ENCODE results near the gene ATG14. TPM values are rescaled to one million over a fixed set of nuclear protein-coding genes. Genes with fewer than 3 reads are reported as not detected.
"Not testable (repeated sequence)": the region's sequence is repeated elsewhere in the genome, so short reads cannot be mapped to it uniquely, and the experiment has no call there.

Gene ATG14
- polyA plus RNA-seq, 3 donors = 16.0 to 24.7 (median 23.6) TPM

DNA sequence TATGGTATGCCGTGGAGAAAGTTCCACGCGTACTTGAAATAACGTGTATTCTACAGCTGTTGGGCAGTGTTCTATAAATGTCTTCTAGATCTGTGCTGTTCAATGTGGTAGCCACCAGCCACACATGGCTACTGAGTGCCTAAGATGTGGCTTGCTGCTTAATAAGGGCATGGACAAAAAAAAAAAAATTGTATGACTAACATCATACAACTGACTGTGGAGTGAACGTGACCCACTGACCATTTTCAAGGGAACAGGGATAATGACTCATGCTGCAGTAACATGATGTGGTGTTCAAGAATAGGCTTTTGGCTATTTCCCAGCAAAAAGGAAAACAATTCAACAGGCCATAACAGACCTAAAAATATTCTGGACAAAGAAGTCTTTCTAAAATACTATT is 13.0 kb downstream of the ATG14 start:
- DNase-seq = no peak

DNA sequence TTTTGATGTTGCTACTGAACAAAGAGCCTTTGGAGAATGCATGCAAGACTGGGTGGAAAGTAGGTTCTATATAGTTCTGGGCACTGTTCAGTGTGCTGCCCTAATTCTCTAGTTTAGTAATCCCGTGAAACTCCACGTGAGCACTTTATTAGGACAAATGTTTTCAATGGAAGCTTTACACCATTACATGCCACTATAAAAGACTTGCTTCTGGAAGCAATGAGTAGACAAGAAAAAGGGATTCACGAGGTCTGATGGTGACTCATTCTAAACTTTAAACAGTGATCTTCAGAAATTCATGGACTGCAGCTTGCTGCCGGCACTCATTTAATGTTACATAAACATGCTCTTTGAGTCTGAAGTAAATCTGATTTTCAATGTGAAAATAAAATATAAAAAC is 22.3 kb downstream of the ATG14 start:
- no peak for DNase-seq

DNA sequence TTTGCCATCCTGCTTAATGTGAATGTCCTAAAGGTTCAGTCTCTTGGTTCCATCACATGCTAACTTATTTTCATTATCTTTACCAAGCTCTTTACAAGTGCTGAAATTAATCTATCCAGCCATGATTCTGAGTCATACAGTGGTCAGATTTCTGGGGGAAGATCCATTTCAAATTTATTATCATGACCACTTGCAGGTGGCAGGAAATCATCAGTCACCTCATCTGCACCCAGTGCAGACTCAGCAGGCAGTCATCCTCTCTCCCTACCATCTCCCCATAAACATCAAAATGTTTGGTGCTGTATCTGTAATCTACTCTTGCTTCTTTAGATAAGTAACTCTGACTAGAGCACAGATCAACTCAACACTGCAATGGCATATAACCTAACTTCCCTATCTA is 23.5 kb downstream of the ATG14 start:
- DNase-seq = no peak

DNA sequence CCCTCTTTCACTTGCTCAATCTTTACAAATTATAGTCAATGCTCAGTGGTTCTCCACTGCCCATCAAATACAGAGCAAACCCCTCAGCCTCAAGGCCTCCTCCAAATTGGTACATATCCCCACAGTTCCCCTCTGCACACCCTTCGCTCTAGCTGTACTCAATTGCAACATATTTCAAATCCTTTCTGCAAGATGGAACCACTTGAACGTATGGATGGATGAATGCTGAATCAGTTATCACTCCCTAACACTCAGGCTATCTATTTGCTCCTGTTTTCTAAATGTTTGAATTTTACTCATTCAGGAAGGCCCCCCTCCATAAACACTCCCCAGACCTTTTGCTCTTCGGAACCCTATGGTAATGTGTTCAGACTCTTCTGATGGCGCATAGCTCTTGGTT is 24.5 kb downstream of the ATG14 start:
- DNase-seq = no peak

DNA sequence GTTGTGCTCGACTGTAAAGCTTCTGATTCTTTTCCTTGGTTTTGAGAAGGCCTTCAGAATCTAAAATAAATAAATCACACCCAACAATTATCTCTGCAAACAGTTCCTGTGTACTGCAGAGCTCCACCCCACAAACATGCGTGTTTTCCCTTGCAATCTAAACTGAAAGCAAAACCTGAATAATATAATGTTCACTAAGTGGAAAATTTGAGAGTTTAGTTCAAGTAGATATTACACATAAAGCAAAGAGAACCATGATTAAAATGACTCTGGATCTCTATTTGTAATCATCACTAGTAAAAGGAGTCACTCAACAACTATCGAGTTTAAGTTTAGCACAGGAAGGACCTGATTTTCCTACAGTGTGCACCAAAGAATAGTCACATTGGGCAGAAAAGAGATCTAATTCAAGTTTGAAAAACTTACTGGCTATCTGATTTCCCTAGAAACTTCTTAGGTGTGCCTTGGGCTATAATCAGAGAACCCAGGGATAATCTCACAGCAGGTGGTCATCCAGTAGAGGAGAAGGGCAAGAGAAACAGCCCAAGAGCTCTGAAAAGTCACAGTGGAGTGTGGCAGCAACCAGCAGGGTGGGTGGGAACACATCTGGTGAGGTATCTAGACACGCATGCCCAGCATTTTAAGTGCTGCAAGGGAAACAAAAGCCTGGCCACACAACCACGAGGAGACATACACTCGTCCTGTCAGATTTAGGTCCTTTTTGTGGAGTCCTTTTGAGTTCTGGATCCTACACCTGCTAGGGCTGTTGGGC is 25.4 kb downstream of the ATG14 start:
- DNase-seq = no peak

DNA sequence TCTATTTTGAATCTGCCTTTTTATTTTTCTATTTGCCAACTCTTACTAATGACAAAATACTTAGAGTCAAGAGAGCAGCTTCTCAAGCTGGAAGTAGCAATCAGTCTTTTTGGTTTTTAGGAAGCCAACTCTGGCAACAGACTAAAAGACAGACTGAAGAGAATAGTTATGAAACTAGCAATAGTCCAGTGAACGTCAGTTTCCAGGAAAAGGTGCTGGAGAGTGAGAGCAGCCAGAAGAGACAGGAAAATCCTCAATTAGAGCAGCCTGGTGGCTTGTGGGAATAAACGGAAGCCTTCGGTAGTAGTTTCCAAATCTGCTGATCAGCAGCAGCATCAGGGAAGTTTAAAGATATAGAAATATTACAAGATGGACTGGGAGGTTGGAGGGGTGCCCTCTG is 27.1 kb downstream of the ATG14 start:
- no peak for DNase-seq

DNA sequence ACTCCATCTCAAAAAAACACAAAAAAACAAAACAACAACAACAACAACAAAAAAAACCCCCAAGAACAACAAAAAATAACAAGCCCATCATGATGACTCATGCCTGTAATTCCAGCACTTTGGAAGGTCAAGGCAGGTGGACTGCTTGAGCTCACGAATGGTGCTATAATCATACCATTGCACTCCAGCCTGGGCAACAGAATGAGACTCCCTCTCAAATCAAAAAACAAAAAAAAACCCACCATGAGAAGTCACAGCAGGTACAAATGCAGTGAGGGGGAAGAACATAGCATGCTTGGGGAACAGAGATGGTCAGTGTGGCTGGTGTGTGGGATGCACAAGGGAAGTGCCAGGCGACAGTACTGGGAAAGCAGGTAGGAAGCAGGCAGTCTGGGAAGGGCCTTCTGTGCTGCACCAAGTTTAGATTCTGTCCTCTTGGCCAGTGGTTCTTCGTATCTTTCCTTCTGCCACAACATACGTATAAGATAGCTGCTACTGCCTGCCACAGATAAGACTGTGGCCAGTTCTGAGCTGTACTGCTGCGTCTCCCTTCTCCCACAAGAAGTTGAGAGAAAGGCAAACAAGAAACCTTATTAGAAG is 28.0 kb downstream of the ATG14 start:
- DNase-seq = no peak

DNA sequence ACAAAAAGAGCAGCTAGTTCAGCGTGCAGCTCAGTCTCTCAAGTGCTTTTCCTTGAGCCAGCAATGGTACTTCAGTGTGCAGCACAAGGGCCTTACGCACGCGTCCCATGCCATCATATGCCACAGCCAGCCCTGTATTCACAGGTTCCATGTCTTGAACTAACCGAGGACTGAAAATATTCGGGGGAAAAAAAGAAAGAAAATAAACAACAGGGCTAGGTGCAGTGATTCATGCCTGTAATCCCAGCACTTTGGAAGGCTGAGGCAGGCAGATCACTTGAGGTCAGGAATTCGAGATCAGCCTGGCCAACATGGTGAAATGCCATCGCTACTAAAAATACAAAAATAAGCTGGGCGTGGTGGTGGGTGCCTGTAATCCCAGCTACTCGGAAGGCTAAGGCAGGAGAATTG is 28.6 kb downstream of the ATG14 start:
- DNase-seq = not testable (repeated sequence)

DNA sequence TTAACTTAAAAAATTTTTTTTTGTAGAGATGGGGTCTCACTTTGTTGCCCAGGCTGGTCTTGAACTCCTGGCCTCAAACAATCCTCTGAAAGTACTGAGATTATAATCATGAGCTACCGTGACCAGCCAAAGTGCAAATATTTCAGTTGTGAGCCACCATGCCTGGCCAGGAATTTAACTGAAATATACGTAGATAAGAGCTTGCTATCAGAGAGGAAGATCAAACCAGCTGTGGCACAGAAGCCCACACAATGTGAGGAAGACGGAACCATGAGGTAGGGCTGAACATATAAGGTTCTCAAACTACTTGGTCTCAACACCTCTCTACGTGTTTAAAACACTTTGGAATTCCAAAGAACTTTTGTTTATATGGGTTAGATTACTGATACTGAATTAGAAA is 29.1 kb downstream of the ATG14 start:
- DNase-seq = no peak

DNA sequence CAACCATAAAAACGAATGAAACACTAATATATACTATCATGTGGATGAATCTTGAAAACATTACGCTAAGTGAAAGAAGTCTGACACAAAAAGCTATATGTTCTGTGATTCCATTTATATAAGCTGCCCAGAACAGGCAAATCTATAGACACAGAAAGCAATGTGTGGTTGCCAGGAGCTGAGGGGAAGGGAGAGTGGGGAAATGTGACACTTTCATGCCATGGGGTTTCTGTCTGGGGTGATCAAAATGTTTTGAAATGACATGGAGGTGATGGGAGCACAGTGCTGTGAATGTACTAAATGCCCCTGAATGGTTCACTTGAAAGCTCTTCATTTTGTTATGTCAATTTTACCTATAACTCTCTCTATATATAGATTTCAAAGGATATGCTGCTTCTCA is 30.1 kb downstream of the ATG14 start:
- DNase-seq = no peak

DNA sequence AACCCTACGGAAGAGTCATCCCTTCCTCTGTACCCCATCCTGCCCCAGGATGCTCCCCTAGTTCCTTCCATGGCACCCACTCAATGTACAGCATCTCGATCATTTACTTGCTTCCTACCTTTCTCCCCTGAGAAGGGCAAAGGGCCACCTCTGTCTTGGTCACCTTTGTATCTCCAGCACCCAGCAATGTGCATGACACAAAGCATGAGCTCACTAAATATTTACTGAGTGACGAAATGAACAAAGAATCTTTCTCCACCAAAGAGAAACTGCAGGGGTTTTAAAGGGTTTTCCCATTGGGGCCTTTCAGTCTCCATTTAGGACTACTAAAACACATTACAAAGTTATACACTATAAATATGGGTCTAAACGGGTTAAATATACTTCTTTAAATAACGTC is 30.6 kb downstream of the ATG14 start:
- no peak for DNase-seq

DNA sequence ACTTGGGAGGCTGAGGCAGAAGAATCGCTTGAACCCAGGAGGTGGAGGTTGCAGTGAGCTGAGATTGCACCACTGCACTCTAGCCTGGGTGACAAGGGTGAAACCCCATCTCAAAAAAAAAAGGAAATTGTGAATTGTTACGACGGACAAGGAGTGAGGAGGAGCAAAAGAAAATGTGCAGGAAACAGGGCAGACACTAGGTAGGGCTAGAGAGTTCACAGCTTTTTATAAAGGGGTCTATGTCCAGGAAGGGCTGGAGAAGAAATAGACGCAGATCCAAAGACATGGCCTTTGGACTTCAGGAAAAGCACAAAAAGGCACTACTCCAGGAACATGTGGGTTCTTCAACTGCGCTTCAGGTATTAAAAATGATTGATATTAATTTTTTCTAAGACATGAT is 34.4 kb downstream of the ATG14 start:
- DNase-seq = no peak

DNA sequence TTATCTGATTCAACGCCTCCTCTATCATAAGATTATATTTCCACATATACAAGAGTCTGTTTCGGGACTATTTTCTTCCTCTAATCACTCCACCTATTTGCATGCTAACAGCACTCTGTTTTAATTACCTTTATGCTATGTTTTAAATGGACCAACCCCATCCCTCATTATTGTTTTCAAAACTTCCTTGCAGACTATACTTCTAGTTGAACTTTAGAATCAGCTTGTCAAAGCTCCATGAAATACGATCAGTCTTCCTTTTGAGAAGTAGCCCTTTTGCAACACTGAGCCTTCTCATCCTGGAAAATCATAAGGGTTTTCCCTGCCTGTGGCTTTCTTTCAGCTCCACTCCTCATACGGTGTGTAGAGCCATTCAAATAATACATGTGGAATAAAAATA is 36.9 kb downstream of the ATG14 start:
- DNase-seq = no peak

DNA sequence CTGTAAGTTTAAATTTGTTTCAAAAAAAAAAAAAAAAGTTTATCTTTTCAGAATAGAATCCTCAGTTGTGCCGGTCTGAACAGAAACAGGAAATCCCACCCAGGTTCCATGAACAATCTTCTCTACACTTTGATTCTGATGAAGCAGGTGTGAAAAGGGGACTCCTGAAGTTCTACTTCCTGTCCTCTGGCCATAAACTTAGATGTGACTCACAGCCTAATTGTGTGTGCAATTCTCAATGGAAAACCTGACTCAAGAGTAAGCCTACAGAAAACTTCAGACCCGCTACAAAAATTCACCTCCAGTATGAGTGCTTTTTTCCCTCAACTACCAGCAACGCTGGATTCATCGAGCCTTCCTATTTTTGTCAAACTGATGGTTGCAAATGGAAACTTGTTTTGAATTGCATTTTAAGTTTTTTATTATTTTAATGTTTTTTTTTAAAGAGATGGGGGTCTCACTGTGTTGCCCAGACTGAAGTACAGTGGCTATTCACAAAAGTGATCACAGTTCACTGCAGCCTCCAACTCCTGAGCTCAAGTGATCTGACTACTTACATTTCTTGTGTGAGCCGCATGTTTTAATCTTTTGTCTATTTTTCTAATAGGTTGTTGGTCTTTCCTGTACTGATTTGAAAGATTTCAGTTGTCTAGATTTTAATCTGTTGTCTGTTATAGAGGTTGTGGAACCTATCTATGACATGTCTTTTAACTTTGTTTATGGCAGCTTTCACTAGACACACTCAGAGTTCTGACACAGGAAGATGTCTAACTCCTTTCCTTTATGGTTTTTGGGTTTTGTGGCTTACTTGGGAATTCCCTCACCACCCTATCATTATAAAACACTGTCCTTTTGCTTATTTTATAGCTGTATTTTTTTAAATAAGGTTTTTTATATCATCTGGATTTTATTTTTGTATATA is 37.6 kb downstream of the ATG14 start:
- no peak for DNase-seq

DNA sequence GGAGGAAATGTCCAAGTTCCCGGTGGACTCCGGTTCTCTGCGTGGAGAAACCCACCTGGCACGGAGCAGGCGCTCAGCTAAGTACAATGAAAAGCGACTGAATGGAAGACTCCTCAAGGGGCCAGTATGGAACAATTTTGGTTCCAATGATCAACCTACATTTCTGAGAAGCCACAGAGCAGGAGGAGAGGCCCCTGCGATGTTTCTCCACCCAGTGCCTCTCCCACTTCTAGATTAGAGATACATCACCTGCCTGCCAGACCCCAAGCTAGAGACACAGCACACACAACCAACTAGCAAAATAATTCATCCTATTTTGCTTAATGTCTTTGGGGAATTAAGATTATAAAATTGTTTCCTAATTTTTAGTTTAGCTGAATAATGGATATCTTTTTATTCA is 38.8 kb downstream of the ATG14 start:
- DNase-seq = no peak

DNA sequence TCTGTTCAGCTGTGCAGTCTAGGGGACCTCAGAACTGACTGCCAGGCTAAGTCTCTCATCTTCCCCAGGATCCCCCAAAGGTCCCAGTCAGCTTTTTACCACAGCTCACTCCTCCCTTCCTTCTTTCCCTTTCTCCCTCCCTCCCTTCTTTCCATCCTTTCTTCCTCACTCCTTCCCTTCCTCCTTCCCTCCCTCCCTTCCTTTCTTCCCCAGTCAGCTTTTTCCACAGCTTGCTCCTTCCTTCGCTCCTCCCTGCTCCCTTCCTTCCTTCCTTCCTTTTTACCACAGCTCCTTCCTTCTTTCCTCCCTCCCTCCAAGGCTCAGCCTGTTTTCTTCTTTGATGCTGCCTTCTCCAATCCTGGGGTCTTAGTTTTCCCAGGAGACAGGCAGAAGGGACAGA is 39.2 kb downstream of the ATG14 start:
- no peak for DNase-seq

DNA sequence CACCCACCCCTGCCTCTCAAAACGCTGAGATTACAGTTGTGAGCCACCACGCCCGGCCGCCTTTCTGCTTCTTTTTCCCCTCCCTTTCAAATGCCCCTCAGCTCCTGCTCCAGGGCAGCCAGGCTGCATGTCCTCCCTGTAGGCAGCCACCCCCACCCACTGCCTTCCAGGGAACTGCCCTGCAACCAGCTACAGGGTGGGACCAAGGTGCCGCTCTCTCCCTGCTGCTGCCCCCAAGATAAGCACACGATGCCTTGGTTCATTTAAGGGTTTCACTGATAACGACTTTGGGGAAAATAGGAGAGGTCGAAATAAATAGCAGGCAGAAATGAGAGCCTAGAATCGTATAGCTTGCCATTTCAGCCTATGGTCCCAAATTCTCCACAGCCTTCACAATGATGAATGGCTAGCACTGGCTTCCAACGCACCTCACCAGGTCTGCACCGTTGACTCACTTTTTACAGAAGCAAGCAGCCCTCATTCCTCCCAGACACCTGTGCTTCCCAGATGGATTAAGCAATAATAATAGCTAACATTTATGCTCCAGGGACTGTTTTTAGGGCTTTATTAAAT is 40.7 kb downstream of the ATG14 start:
- no peak for DNase-seq

DNA sequence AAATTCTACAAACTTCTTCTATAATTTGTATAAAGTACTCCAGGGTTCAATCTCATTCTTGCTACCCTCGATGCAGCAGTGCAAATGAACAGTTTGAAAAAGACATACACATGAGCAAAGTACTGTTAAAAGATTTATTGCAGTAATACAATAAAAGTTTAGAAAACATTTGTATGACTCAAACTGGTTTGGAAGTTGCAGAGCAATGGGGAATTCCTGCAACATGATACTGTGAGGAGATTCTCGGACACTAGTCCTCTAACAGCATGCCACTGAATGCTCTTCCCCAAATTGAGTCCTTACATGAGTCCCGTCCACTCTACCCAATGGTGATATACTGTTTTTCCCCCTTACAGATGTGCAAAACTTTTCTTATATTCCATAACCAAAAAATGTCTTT is 45.4 kb downstream of the ATG14 start:
- no peak for DNase-seq

DNA sequence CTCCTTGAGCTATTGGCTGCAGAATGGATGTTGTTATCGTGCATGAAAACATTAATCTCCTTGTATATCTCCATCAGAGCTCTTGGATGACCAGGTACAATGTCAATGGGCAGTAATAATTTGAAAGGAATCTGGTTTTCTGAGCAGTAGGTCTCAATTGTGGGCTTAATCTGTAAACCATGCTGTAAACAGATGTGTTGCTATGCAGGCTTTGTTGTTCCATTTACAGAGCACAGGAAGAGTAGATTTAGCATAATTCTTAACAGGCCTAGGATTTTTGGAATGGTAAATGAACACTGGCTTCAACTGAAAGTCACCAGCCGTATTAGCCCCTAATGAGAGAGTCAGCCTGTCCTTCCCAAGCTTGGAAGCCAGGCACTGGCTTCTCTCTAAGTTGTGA is 50.4 kb downstream of the ATG14 start:
- no peak for DNase-seq

DNA sequence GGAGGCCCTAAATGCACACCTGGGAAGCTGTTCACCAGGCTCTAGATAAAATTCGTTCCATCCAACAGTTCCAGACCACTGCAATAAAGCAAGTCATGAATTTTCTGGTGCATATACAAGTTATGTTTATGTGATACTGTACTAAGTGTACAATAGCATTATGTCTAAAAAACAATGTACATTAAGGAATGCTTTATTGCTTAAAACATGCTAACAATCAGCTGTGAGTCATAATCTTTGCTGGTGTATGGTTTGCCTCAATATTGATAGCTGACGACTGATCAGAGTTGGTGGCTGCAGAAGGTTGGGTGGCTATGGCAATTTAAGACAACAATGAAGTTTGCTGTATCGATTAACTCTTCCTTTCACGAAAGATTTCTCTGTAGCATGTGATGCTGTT is 52.3 kb downstream of the ATG14 start:
- DNase-seq = no peak

DNA sequence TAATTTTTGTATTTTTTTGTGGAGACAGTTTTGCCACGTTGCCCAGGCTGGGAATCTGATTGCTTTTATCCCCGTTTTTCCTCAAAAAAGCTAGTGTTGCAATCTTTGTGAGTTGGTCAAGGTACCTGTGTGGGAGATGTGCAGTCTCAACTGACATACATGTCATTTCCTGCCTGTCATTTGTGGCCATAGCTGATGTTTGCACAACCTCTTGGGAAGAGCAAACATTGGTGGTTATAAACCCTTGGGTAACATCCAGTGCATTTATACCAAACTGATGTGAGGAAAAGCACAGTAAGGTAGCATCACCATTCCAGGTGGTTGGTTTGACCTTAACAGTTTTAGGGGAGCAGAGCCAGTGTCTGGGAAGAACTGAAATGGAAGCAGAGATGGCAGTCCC is 54.7 kb downstream of the ATG14 start:
- DNase-seq = no peak

DNA sequence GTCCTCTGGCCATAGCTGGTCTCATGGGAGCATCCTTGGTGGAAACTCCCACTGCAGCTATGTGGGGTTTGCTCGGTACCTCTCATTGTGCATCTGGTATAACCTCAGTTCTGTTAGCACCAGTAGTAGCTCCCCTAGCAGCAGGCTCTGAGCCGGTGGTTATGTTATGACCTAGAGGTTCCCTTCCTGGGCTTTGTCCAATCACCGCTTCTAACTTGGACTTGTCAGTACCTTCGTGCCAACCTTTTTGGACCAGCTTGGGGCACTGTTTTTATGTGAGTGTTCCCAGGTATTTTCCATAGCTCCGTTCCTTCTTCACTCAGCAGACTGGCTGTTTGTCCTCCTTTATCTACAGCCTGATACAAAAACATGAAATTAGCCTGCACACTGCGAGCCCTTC is 55.7 kb downstream of the ATG14 start:
- DNase-seq = no peak

DNA sequence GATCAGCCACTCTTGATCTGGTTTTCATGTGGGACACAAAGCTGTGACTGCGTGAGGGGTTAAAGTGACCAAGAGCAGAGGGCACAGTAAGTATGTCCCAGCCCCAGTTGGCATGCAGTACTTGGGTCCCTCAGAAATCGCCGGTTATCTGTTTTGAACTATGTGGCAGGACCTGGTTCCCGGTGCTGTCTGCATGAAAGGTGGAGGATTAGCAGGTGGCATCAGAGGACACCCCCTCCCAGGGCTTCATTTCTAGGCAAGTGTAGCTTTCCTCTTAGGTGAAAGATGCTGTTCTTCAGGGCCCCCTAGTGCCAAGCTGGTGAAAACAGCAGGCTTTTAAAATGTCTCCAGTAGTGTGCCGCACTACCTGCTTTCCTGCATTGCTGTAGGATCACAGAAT is 57.1 kb downstream of the ATG14 start:
- peak; percentile 56 for DNase-seq
